Smooth muscle cell (in vitro differentiated cells): Measurements from ENCODE around the gene SF3B2. TPM values are rescaled to one million over a fixed set of nuclear protein-coding genes. Genes with fewer than 3 reads are reported as not detected.
A peak's percentile ranks its signal among the peaks of the same experiment; 100 is the strongest.

Experiments used
- DNase-seq: peaks from one replicate; lab custom pipeline; 2025; ENCODE audit not compliant: unreplicated experiment; lab: John Stamatoyannopoulos, UW
- H2AFZ ChIP-seq: fragments of 200-600 bp; sonication (generic); 2 replicates; pipeline ENCODE4 v1.6.0; 2016; ENCODE audit warnings: antibody characterized with exemption, low read depth, mild to moderate bottlenecking
- H3F3A ChIP-seq: fragments of 200-600 bp; sonication (generic); 2 replicates; pipeline ENCODE4 v1.6.0; 2017; ENCODE audit warnings: antibody characterized with exemption, low read depth
- H3K27ac ChIP-seq: fragments of 200-600 bp; sonication (generic); 2 replicates; pipeline ENCODE4 v1.5.1; 2016; ENCODE audit warnings: low read depth, mild to moderate bottlenecking
- H3K27me3 ChIP-seq: fragments of 200-600 bp; sonication (generic); 2 replicates; pipeline ENCODE4 v1.6.1; 2016; ENCODE audit warnings: low read depth, mild to moderate bottlenecking
- H3K36me3 ChIP-seq: fragments of 200-600 bp; sonication (generic); 2 replicates; pipeline ENCODE4 v1.5.1; 2016; ENCODE audit warnings: low read depth
- H3K4me1 ChIP-seq: fragments of 200-600 bp; sonication (generic); 2 replicates; pipeline ENCODE4 v1.5.1; 2016; ENCODE audit warnings: low read depth
- H3K4me2 ChIP-seq: fragments of 200-600 bp; sonication (generic); 2 replicates; pipeline ENCODE4 v1.6.0; 2016; ENCODE audit warnings: mild to moderate bottlenecking
- H3K4me3 ChIP-seq: fragments of 200-600 bp; sonication (generic); 2 replicates; pipeline ENCODE4 v1.5.1; 2016; ENCODE audit warnings: mild to moderate bottlenecking
- H3K79me2 ChIP-seq: fragments of 200-600 bp; sonication (generic); 2 replicates; pipeline ENCODE4 v1.6.0; 2016; ENCODE audit warnings: low read depth, mild to moderate bottlenecking
- H3K9ac ChIP-seq: fragments of 200-600 bp; sonication (generic); 2 replicates; pipeline ENCODE4 v1.6.0; 2016; ENCODE audit warnings: low read depth
- H3K9me3 ChIP-seq: fragments of 200-600 bp; sonication (generic); replicated peaks from 2 replicates; pipeline ENCODE4 v1.5.1; 2016; ENCODE audit warnings: low read depth
- H4K20me1 ChIP-seq: fragments of 200-600 bp; sonication (generic); 2 replicates; pipeline ENCODE4 v1.6.0; 2016; ENCODE audit warnings: low read depth
- WGBS: methylation state at CpG from one replicate; pipeline ENCODE4 v1.1.7; 2016; ENCODE audit warnings: low lambda C conversion rate; 5-methylcytosine and 5-hydroxymethylcytosine counted together
- polyA plus RNA-seq: library from polyadenylated mRNA; unstranded; fragments of >200 nt; fragmentation: Nextera tagmentation; extraction: Ambion mirVana; gene quantifications from 2 replicates; pipeline ENCODE4 v1.2.1, GENCODE V29; 2016
- total RNA-seq: library from RNA; depleted of rRNA; stranded (reverse); fragments of >200 nt; gene quantifications from 2 replicates; pipeline ENCODE4 v1.2.3, GENCODE V29; 2014
- TF ChIP-seq, protein P1 (sequence below): fragments of 200-600 bp; sonication (generic); IDR thresholded peaks from 2 replicates; pipeline ENCODE4 v1.5.1; 2017; ENCODE audit warnings: borderline replicate concordance, mild to moderate bottlenecking, antibody characterized with exemption; ENCODE audit not compliant: insufficient read depth, poor library complexity, severe bottlenecking

Gene SF3B2
- total and polyA plus RNA-seq, 2 experiments from 2014 or later, result 125 to 182 TPM

DNA sequence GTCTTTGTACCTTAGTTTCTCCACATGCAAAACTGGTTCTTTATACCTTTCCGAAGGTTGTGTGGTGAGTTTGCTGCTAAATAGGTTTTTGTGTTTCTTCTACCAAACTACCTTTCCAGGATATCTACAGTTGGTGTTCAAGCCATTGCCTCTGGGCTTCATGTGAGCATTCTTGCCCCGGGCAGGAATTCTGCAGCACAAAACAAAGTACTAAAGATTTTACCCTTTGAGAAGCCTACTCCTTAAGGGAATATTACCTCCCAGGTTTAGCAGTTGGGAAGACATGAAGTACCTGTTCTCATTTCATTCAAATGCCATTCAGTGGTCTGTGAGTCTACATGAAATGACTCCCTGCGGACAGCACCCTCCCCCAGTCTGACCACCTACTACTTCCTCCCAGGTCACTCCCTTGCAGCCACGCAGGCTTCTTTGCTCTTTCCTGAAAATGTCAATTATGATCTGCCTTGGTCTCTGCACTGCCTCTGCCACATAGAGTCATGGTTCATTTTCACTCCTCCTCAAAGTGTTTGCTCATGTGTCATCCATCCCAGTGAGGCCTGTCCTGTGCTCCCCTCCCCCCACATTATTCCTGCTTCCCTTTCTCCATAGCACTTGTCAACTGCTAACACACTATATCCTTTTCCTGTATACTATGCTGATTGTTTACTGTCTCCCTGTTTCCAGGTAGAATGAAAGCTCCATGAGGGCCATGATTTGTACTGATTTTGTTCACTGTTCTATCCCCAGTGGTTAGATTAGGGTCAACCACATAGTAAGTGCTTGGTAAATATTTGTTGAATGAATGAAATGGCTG, 54.8 kb downstream of the SF3B2 start:
- Histone ChIP-seq H3K27ac (peak overlapping the region; percentile 60), H3K79me2 (peaks cover 99% of the 10 kb centered on the region), H3K4me2 (peak overlapping the region; percentile 3), H3K9me3 (no peaks in the 10 kb centered on the region), H2AFZ (no peak overlapping the region), H3K27me3 (no peaks in the 10 kb centered on the region), H4K20me1 (peaks cover 12% of the 10 kb centered on the region), H3K4me1 (peaks cover 9% of the 10 kb centered on the region), H3K36me3 (no peaks in the 10 kb centered on the region), H3K9ac (no peak overlapping the region), H3F3A (peaks cover 17% of the 10 kb centered on the region), H3K4me3 (no peak overlapping the region)
- TF ChIP-seq, protein P1, sequence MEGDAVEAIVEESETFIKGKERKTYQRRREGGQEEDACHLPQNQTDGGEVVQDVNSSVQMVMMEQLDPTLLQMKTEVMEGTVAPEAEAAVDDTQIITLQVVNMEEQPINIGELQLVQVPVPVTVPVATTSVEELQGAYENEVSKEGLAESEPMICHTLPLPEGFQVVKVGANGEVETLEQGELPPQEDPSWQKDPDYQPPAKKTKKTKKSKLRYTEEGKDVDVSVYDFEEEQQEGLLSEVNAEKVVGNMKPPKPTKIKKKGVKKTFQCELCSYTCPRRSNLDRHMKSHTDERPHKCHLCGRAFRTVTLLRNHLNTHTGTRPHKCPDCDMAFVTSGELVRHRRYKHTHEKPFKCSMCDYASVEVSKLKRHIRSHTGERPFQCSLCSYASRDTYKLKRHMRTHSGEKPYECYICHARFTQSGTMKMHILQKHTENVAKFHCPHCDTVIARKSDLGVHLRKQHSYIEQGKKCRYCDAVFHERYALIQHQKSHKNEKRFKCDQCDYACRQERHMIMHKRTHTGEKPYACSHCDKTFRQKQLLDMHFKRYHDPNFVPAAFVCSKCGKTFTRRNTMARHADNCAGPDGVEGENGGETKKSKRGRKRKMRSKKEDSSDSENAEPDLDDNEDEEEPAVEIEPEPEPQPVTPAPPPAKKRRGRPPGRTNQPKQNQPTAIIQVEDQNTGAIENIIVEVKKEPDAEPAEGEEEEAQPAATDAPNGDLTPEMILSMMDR, result no peak
- WGBS, result 39% methylated on average over 4 of the region's 4 CpGs
- DNase-seq, result no peak

DNA sequence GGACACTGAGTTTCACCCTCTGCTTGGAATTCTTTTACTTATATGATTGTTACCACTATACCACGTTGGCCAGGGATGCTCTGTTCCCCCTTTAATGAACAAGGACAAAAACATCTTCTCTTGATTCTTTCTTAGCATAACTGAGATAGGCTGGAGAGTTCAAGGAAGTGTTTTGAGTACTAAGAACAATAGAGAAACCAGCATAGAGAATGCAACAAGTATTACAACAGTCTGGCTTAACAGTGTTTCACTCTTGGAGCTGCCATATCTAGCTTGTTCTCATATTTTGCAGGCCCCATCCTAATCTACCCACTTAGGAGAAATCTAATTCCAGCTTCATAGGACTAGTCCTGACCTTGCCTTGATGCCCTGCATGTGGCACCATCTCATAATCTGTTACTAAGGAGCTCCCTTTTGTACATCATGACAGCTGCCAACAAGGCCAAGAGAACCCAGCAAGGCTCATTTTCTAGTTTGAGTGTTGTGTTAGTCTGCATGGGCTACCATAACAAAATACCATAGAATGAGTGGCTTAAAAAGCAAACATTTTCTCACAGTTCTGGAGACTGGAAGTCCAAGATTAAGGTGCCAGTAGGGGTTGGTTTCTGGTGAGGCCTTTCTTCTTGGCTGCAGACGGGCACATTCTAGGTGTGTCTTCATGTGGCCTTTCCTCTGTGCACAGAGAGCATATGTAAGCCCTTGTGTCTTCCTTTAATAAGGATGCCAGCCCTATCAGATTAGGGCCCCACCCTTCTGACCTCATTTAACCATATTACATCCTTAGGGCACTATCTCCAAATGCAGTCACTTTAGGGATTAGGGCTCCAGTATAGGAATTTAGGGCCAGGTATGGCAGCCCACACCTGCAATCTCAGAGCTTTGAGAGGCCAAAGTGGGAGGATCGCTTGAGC, 55.7 kb downstream of the SF3B2 start:
- H3K4me1 ChIP-seq, result peaks cover 18% of the 10 kb centered on the region
- 70% methylated on average over 3 of the region's 3 CpGs for WGBS
- H3F3A ChIP-seq, result peaks cover 22% of the 10 kb centered on the region
- TF ChIP-seq, protein P1, result no peak
- no peak overlapping the region for H3K9ac ChIP-seq
- peaks cover 4% of the 10 kb centered on the region for H4K20me1 ChIP-seq
- H3K27me3 ChIP-seq, result no peaks in the 10 kb centered on the region
- no peaks in the 10 kb centered on the region for H3K9me3 ChIP-seq
- H3K27ac ChIP-seq, result peak overlapping the region; percentile 60
- H3K36me3 ChIP-seq, result no peaks in the 10 kb centered on the region
- H2AFZ ChIP-seq, result no peak overlapping the region
- H3K4me2 ChIP-seq, result peak overlapping the region; percentile 3
- DNase-seq, result no peak
- peaks cover 97% of the 10 kb centered on the region for H3K79me2 ChIP-seq
- no peak overlapping the region for H3K4me3 ChIP-seq

DNA sequence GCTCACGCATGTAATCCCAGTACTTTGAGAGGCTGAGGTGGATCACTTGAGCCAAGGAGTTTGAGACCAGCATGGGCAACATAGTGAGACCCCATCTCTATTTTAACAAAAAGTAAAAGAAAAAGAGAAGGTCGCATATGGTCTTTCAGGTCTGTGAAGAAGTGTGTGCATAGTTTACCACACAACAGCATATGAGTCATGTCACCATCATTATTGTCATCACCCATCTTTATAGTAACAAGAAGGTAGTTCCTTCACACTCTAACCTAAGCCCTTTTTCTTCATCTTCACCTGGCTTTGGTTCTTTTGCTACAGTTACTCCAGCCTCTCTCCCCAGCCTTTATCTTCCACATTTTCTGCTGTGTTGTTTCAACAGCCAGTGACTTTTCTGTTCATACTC, 57.1 kb downstream of the SF3B2 start:
- DNase-seq, result no peak
- Histone ChIP-seq H3K27ac (peak overlapping the region; percentile 60), H3K27me3 (no peaks in the 10 kb centered on the region), H3K4me2 (no peak overlapping the region), H3K79me2 (peaks cover 89% of the 10 kb centered on the region), H3K4me1 (peaks cover 28% of the 10 kb centered on the region), H4K20me1 (no peaks in the 10 kb centered on the region), H3K36me3 (no peaks in the 10 kb centered on the region), H3K9me3 (no peaks in the 10 kb centered on the region), H3K4me3 (no peak overlapping the region), H2AFZ (no peak overlapping the region), H3K9ac (no peak overlapping the region), H3F3A (peaks cover 22% of the 10 kb centered on the region)
- TF ChIP-seq, protein P1, result no peak
- WGBS, result 95% methylated on average over 2 of the region's 2 CpGs
